ENCODE measurements around the gene DIPK1B.

DIPK1B gene

DNA sequence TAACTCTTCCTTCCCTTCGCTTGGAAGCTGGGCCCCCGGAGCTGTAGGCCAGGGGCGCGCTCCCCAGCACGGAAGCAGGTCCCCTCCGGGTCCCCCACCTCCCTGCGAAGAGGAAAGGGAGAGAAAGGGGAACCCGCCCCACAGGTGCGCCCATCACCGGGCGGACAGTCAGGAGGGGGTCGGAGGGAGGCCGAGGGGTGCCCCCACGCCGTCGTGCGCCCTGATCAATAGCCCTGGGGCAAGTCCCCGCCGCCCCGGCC lies 25.9 kb upstream of the DIPK1B start:
- peak overlapping the region; percentile 84 for H3K27ac ChIP-seq
- no peak for DNase-seq (ENCODE audit: low spot score)
- ChIA-PET POLR2A (ENCODE audit: low non-redundant PET) (interaction anchor here (0.5 to 1.5 kb wide), 2 partner anchors 34 to 35 kb away, joined by 3 to 5 read pairs; no protein-coding TSS in a partner anchor), CTCF (interaction anchor here (0.6 to 2.5 kb wide), 7 partner anchors 8 to 554 kb away, joined by 3 to 22 read pairs (median 5); no protein-coding TSS in a partner anchor)
- TF ChIP-seq, protein P1, sequence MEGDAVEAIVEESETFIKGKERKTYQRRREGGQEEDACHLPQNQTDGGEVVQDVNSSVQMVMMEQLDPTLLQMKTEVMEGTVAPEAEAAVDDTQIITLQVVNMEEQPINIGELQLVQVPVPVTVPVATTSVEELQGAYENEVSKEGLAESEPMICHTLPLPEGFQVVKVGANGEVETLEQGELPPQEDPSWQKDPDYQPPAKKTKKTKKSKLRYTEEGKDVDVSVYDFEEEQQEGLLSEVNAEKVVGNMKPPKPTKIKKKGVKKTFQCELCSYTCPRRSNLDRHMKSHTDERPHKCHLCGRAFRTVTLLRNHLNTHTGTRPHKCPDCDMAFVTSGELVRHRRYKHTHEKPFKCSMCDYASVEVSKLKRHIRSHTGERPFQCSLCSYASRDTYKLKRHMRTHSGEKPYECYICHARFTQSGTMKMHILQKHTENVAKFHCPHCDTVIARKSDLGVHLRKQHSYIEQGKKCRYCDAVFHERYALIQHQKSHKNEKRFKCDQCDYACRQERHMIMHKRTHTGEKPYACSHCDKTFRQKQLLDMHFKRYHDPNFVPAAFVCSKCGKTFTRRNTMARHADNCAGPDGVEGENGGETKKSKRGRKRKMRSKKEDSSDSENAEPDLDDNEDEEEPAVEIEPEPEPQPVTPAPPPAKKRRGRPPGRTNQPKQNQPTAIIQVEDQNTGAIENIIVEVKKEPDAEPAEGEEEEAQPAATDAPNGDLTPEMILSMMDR (conservative IDR thresholded peaks at IDR 0.05; ENCODE audit: low read depth), result no peak

DNA sequence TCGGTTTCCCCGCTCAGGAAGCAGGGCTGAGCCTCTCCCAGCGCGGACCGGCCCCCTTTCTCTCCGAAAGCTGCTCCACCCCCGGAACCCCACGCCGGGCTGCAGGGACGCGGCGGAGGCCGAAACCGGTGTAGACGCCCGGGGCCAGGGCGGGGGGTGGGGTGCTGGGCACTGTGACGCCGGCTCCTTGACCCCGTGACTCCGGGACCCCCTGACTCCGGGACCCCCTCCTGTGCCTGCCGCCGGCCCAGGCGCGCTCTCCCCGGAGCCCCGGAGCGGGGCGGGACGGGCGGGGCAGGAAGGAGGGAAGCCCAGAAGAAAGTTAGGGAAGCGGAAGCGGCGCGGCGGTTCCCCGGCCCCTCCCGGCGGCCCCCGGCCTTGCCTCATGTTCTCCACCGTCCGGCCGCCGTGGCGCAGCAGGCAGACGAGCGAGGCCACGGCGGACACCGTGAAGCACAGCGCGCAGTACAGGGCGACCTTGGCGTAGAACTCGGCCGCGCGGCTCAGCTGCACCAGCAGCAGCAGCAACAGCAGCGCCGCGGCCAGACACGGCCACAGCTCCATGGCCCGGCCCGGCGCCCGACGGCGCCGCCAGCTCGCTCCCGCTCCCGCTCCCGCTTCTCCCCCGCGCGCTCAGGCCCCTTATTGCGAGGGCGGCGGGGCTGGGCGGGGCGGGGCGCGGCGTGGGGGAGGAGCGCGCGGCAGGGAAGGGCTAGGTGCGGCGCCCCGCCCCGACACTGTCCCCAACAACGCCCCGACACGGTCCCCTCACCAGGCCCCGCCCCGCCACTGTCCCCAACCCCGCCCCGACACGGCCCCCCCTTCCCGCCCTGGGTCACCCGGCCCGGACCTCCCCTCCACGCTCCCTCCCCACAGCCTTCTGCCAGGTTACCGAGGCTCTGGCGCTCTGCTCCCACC lies 25.3 kb upstream of the DIPK1B start, which contains the start of gene AGPAT2:
TSS of gene AGPAT2 (minus strand) at position 664 of the 918 bp plus-strand sequence. CDS start at position 564, 100 bp downstream.
- POLR2A ChIA-PET (ENCODE audit: low non-redundant PET), result interaction anchor here (1.5 kb wide), 1 partner anchor 34 kb away, joined by 3 read pairs; no protein-coding TSS in a partner anchor

DNA sequence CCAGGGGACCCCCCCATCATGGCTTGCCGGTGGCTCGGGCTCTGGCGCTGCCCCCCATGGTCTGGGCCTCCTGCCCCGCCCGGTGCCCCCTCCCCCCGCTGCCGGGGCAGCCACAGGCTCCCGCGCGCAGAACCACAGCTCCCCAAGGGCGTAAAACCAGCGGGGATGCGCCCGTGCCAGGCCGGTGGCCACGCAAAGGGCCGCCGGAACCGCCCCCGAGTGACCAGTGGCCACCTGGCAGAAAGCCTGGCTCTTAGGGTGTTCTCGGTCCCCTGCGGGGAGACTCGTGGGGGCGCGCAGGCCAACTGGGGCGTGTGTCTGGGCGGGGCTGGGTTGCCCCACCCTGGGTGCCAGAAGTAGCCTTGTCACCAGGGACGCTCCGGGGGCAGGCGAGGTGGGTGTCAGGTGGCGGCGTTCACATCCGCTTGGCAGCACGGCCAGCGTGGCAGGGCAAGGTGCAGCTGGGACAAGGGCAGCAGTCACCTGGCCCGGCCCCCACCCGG lies 24.6 kb upstream of the DIPK1B start:
- TF ChIP-seq, protein P1 (conservative IDR thresholded peaks at IDR 0.05; ENCODE audit: low read depth), result no peak
- POLR2A ChIA-PET (ENCODE audit: low non-redundant PET), result interaction anchor here (0.9 to 1.5 kb wide), 2 partner anchors 33 to 41 kb away, joined by 3 read pairs; no protein-coding TSS in a partner anchor
- no peak for DNase-seq (ENCODE audit: low spot score)
- CTCF ChIA-PET, result interaction anchor here (0.8 to 2.5 kb wide), 3 partner anchors 16 to 62 kb away, joined by 3 to 18 read pairs (median 3); no protein-coding TSS in a partner anchor
- H3K27ac ChIP-seq, result peak overlapping the region; percentile 84

More for the DNA sequence above, 25.3 kb upstream of the DIPK1B start, which contains the start of gene AGPAT2:
- peak; percentile 81 for DNase-seq (ENCODE audit: low spot score)
- CTCF ChIA-PET, result interaction anchor here (0.6 to 2.5 kb wide), 6 partner anchors 8 to 553 kb away, joined by 3 to 22 read pairs (median 4); no protein-coding TSS in a partner anchor
- H3K27ac ChIP-seq, result peak within 1 kb of the TSS; percentile 84
- TF ChIP-seq, protein P1 (conservative IDR thresholded peaks at IDR 0.05; ENCODE audit: low read depth), result no peak

DNA sequence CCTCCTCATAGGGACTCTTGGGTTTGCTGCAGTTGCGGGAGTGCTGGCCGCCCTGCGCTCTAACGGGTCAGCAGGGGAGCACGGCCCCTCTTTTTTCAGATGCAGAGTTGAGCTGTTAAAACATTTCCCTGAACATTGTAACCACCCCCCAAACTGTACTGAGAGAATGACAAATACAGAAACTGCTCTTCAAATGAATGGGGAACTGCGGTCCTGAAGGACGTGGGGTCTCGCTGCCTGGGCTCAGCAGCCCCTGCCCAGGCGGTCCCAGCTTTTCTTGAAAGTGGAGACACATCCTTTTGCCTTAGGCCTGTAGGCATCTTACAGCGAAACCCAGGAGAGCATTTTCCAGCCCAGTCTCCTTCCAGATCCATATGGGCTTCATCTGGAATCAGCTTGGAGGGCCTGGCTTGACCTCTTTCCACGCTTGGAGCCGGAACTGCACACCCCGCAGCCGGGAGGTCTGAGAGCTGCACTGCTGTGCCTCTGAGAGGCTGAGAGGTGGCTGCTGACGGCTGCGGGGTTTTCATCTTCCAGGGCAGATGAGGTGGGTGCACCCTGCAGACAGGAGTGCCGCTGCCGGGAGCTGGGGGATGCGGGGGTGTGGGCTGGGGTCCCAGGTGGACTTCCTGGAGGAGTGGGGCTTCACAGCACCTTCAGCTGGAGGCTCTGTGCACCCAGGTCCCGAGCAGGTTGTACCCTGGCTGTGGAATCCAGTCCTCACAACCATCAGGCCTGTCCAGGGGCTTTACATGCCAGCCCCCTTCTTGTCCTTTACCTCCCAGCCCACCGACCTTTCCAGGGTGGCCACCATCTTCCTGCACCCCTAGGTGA lies 23.9 kb upstream of the DIPK1B start:
- ChIA-PET POLR2A (ENCODE audit: low non-redundant PET) (interaction anchor here (0.9 kb wide), 1 partner anchor 40 kb away, joined by 3 read pairs; no protein-coding TSS in a partner anchor), CTCF (interaction anchor here (0.8 to 2.5 kb wide), 3 partner anchors 17 to 99 kb away, joined by 3 to 18 read pairs (median 3); no protein-coding TSS in a partner anchor)
- peak overlapping the region; percentile 84 for H3K27ac ChIP-seq
- TF ChIP-seq, protein P1 (conservative IDR thresholded peaks at IDR 0.05; ENCODE audit: low read depth), result no peak
- no peak for DNase-seq (ENCODE audit: low spot score)

DNA sequence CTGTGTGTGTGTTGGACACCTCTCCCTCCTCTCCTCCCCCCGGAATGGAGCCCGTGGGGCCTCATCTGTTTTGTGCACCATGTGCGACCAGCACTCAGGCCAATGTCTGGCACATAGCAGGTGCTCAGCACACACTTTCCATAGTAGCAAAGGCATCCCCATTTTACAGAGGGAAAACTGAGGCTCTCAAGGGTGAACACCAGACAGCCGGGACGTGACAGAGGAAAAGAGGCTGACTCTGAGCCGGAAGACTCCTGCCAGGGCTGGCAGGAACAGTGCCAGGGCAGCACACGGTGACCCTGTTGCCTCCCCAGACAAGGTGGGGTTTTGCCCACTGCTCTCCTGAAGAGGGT lies 23.3 kb upstream of the DIPK1B start:
- ChIA-PET CTCF (interaction anchor here (0.8 to 2.5 kb wide), 2 partner anchors 17 to 98 kb away, joined by 3 to 18 read pairs; no protein-coding TSS in a partner anchor), POLR2A (ENCODE audit: low non-redundant PET) (no interaction called here)

More for the DNA sequence above, 23.3 kb upstream of the DIPK1B start:
- peak overlapping the region; percentile 84 for H3K27ac ChIP-seq
- DNase-seq (ENCODE audit: low spot score), result no peak
- TF ChIP-seq, protein P1 (conservative IDR thresholded peaks at IDR 0.05; ENCODE audit: low read depth), result no peak

Data from RWPE1 (cell line).